Hippocampal formation (tissue), 2 donors: Measurements from ENCODE around the gene ZDHHC9.

Source experiments
- DNase-seq, 2 donors: peaks; one replicate each; lab custom pipeline; 2025; lab: John Stamatoyannopoulos, UW

The ZDHHC9 gene

DNA sequence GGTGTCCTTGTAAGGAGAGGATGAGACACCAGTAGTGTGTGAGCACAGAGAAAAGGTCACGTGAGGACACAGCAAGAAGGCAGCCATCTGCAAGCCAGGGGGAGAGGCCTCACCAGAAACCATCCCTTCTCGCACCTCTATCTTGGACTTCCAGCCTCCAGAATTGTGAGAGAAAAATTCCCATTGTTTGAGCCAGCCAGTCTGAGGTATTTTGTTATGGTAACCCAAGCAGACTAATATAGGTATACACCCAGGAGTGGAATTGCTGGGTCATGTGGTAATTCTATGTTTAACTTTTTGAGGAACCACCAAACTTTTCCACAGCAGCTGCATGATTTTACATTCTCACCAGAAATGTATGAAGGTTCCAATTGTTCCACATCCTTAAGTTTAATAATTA, 25.6 kb downstream of the ZDHHC9 start:
- DNase-seq: no peak

DNA sequence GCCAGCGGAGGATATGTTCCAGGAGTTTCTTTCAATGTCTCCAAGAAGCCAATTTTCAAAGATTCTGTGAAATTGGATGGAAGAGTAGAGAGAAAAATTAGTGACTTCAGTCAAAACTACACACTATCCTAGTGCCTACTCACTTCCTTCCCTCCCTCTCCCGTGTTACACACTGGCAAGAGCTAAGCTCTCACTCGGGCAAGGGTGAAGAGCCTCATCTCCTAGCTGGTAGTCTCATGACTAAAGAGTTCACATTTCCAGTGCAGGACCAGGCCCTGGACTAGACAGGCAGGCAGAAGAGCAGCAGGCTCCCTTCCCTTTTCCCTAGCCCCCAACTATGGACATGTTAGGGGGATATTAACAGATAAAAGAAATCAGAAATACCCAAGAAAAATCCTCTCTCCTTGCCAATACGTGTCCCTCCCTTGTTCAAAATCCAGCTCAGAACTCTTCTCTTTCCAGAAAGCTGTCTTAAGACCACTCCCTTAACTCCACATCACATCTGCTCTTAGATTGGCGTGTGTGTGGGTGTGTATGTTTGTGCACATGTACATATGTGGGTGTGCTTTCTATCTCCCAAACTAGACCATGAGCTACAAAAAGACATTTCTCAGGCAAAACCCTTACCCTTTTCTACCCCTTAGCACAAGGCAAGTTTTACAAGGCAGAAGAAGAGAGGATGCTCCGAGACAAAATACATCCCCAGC, 29.9 kb downstream of the ZDHHC9 start:
- DNase-seq: no peak

DNA sequence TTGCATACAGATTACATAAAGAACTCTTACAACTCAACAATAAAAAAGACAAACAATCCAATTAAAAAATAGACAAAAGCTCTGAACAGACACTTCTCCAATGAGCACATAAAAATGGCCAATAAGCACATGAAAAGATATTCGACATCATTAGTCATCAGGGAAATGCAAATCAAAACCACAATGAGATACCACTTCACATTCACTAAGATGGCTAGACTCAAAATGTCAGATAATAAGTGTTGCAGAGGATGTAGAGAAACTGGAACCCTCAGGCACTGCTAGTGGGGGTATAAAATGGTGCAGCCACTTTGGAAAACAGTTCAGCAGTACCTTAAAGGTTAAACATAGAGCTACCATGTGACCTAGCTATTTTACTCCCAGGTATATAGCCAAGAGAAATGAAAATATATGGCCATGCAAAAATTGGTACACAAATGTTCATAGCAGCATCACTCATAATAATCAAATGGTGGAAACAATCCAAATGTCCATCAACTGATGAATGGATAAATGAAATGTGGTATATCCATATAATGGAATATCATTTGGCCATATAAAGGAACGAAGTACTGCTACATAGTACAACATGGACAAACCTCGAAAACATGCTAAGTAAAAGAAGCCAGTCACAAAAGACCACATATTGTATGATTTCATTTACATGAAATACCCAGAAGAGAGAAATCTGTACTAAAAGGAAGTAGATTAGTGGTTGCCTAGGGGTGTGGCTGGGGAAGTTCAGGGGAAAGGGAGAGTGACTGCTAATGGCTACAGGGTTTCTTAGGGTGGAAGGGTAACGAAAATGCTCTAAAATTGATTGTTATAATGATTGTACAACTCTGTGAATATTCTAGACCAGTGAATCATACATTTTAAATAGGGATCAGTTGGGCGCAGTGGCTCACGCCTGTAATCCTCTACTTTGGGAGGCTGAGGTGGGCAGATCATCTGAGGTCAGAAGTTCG, 34.6 kb downstream of the ZDHHC9 start:
- no peak for DNase-seq

DNA sequence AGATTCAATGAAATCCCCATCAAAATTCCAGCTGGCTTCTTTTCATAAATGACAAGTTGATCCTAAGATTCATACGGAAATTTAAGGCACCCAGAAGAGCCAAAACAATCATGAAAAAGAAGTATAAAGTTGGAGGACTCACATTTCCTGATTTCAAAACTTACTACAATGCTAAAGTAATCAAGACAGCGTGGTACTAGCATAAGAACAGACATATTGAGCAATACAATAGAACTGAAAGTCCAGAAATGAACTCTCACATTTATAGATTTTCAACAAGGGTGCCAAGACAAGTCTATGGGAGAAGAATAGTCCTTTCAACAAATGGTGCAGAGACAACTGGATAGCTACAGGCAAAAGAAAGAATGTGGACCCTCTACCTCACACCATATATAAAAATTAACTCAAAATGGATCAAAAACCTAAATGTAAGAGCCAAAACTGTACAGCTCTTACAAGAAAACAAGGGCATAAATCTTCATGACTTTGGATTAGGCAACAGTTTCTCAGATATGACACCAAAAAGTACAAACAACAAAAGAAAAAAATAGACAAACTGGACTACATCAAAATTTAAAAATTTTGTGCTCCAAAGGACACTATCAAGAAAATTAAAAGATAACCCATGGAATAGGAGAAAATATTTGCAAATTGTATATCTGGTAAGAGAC, 35.4 kb downstream of the ZDHHC9 start:
- DNase-seq: no peak

DNA sequence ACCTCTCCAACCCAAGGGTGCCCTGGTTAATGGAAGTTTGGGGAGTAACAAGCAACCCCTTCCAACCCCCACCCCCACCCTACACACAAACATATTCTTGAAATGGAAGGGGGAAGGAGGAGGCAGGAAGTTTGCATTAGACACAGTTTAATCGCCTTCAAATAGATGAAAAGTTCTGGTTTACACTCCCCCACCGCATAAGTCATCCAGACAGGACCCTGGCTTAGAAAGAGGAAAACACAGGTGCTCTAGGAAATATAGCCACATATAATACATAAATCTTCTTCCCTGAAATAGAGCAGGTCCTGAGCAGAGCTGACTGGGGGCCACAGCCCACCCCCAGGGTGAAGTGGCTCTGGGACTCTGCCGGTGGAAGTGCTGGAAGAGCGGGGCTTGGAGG, 38.9 kb downstream of the ZDHHC9 start:
- DNase-seq: no peak

DNA sequence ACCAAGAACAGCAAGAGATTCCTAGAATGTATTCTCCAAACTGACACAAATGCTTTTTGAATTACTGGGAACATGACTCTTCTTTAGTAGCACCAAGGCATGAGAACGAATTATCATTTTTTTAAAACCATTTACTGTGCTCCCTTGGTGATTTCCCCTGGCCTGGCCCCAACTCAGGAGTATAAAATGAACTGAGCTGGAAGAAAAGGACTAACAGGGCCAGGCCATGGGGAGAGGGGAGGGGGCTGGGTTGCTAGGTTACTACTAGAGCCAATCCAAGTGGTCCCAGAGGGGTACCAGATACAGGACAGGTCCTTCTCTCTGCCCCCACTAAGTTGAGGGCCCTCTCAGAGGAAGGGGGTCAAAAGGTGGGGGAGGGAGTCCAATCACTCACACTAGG, 40.8 kb downstream of the ZDHHC9 start:
- no peak for DNase-seq

DNA sequence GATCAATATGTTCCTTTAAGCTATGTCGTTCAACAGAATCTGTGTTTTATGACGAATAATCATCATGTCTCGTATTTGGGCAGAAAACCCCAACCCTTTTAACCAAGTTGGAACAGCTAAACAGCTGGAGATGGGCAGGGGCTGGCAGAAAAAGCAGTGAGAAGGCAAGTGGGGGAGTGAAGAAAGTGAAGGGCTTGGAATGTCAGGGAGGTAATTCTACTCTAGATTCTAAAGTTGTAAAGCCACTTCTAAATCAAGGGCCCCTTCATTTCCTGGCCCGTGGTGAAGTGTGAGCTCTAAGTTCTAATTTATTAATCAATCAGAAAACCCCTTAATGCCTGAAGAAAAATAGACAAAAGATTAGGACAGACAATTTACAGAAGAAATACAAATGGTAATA, 43.5 kb downstream of the ZDHHC9 start:
- DNase-seq: no peak

DNA sequence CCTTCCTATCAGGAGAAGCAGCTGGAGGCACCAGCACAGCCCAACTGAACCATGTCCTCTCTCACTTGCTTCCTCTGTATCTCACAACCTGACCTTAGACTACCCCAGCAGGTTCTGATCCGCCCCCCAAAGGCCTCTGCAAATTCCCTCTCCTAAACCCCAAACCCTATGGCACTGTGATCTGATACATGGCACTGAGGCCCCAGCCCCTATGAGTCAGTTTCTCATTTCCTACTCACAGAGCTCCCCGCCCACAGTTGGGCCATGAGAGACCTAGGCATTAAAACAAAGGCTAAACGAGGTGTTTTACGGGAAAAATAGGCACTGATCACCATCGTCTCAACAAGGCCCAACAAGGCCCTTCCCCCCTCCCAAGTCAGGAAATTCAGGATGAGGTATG, 44.8 kb downstream of the ZDHHC9 start:
- DNase-seq: no peak

DNA sequence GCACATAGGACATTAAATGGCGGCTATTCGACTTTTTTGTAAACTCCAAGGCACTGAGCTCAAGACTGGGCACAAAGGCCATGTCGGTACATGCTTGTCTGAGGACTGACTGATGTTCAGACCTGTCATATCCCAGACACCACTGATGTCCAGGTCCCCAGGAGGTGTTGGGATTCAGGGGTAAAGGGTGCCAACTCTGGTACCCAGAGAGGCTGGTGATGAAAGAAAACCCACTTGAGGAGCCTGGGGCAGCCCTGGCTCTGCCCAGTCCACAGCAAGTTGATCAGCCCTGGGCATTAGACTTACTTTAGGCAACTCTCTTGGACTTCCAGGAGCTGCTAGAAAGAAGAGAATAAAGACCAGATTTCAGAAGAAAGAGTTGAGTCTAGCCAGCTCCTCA, 45.2 kb downstream of the ZDHHC9 start:
- DNase-seq: no peak

DNA sequence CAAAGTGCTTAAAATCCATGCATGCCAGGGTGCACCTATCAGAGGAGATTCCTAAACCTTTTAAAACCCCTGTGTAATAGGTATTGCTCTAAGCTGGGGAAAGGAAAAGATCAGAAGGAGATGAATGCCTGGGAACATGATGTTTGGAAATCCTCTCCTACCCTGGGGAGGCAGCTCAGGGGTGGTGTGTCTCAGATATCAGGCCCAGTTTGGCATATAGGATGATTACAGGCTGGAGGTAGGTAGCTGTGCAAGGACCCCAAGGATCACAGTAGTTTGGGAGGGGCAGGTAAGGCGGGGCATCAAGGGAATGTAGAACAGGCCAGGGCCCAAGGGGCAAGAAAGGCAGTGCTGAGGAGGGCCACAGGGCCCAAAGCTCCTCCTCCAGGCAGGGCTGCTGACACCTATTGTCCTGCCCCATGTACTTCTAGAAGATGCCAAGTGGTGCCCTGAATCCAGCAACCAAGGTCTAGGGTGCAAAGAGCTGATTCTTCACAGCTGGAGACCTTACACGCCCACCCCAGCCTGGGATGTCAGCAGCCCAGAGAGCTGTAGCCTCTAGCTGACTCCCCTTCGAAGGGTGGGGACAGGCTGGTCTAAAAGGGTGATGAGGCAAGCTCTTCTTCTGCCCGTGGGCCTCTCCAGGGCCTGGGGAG, 46.3 kb downstream of the ZDHHC9 start:
- no peak for DNase-seq

DNA sequence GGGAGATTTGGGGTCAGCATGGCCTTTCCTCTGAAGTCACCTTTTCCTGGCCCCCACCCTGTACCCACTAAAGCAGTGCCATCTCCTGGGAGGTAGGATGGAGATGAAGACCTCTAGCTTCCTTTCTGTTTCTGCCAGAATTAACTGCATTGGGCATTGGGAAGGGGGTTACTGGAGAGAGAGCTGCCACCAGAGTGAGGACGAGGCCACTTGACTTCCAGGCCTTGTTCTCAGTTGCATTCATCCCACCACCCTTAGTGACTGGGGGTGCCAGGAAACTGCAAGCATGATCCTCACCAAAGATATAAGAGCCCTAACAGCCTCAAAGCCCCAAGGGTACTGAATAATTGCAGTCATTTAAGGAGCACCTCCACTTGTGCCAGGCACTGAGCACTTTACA, 48.1 kb downstream of the ZDHHC9 start:
- DNase-seq: no peak

DNA sequence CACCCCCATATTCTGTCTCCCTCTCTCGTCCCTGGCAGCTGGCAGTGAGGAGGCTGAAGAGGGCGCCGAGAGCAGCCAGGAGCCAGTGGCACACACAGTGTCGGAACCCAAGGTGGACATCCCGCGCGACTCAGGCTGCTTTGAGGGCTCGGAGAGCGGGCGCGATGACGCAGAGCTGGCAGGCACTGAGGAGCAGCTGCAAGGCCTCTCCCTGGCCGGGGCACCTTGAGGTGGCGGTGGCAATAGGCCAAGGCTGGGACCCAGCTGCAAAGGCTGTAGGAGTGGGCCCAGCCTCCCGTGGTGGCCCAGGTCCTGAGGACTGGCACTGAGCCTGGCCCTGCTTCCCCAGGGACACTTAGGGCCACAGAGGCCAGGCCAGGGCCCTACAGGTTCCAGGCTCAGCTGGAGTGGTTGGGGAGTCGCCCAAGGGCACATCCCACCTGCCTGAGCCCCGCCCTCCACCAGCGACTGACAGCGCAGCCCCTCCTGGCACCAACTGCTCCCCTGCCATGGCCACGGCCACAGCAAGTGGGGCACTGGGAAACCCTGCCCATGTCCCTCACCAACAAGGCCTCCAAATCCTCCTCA, 50.0 kb downstream of the ZDHHC9 start:
- DNase-seq: no peak

DNA sequence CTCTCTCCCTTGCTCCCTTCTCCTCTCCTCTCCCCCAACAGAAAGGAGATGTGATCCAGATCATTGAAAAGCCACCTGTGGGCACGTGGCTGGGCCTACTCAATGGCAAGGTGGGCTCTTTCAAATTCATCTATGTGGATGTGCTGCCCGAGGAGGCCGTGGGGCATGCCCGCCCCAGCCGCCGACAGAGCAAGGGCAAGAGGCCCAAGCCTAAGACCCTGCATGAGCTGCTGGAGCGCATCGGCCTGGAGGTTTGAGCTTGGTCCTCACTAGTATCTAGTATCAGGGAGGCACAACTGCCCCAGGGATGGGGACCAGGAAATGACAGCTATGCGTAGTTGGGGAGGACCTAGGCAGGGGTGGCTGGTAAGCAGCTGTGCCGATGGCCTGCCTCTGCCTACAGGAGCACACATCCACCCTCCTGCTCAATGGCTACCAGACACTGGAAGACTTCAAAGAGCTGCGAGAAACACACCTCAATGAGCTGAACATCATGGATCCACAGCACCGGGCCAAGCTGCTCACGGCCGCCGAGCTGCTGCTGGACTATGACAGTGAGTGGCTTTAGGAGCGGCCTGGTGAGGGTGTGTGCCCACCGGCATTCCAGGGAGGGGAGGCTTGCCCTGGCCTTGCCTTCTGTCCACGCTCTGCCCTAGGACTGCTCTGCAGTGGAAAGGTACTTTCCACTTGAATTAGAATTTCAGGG, 50.9 kb downstream of the ZDHHC9 start:
- DNase-seq: no peak

DNA sequence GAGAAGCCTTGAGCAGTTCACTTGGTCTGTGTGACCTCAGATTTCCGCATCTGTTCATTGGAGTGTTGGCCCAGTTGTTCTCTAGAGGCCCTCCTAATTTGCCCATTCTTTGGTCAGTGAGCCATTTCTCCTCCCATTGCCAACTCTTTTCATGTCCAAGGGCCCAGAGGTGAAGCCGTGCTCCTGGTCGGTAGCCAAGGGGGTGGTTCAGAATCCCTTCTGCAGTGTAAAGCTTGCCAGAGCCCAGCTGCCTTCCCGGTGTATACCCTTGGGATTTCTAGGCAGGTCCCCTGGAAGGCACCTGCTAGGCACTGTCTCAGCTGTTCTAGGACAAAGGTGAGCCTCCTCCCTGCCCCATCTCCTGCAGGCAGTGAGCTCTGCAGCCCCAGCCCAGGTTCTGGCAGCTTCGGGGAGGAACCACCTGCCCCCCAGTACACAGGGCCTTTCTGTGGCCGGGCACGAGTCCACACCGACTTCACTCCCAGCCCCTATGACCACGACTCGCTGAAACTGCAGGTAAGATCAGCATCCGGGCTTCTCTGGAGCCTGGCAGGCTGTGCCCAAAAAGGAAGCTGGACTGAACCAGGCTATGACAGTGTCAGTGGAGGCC, 51.6 kb downstream of the ZDHHC9 start:
- no peak for DNase-seq

DNA sequence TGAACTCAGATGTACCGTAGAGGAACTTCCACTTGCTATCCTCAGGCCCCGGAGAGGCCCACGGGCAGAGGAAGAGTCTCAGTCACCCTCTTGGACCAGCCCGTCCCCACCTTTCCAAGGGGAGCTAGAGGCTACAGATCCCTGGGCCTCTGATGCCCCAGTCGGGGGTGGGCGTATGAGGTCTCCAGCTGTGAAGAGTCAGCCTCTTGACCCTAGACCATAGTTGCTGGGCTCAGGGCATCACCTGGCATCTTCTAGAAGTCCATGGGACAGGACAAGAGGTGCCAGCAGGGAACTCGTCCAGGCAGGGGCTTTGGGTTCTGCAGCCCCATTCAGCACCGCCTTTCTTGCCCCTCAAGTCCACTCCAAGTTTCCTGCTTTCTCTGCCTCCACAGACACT, 52.4 kb downstream of the ZDHHC9 start:
- DNase-seq: no peak

DNA sequence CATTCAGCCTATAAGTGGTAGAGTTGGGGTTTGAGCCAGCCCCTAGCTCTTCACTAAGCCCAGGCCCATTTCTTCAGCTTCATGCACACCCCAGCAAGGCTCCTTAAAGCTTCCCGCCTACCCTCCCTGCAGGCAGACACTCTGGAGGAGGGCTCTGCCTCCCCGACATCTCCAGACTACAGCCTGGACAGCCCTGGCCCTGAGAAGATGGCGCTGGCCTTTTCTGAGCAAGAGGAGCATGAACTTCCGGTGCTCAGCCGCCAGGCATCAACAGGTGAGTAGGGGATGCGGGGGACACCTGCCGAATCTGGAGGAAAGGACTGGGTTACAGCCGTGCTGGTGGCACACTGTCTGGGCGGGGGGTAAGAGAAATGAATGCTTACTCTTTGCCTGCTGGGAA, 52.9 kb downstream of the ZDHHC9 start:
- DNase-seq: no peak

DNA sequence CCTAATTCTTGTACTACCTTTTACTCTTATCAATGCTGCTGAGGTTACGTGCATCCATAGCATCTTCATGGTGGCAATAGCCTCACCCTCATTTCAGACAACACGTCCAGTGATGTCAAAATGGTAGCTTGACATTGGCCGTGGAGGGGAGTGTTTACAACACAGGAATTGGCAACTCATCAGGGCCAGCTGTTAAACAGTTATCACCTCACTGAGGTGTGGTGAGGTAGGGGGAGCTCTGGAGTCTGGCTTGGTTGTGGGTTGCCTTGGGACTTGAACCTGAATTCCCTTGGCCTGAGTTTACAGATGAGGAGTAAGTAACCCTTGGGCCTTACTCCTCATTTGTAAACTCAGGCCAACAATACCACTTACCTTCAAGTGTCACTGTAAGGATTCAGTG, 53.5 kb downstream of the ZDHHC9 start:
- no peak for DNase-seq

DNA sequence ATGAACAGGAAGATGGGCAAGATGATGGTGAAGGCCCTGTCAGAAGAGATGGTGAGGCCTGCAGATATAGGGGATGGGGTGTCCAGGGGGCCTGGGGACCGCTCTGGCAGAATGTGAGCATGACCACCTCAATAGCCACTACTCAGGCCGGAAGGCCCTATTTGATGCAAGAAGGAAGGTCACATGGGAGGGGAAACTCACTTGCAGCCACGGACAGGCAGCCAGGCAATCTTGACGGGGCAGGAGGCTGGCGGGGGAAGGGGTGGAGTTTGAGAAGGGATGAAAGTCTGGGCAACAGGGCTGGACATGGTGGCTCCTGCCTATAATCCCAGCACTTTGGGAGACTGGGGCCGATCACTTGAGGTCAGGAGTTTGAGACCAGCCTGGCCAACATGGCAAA, 55.2 kb downstream of the ZDHHC9 start:
- DNase-seq: no peak

DNA sequence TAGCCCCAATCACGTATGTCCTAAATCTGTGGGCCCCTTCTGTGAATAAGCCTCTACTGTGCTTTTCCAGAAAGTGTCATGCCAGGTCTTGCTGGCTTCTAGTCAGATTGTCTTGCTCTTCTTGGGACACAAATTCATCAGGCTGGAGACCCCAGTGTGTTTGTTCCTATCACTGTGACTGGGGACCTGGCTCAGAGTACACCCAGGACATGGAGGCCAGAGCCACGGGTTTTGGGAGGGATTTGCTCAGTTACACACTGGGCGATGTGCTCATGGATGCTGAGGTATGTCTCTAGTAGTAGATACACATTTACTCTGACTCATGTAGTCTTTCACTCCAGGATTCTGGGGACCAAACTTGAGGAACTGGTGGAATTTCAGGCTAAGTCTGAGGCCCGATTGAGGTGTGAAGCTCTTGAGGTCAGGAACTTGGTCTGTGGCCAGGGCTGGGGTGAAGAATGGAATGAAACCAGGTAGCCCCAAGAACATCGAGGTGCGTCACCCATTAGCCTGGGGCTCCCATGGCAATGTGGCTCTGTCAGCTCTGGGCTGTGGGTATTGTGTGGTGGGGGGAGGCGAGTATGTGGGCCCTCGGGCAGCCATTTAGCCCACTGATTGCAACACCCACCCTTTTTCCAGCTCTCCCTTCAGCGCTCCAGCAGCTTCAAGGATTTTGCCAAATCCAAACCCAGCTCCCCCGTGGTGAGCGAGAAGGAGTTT, 56.2 kb downstream of the ZDHHC9 start:
- DNase-seq: no peak

DNA sequence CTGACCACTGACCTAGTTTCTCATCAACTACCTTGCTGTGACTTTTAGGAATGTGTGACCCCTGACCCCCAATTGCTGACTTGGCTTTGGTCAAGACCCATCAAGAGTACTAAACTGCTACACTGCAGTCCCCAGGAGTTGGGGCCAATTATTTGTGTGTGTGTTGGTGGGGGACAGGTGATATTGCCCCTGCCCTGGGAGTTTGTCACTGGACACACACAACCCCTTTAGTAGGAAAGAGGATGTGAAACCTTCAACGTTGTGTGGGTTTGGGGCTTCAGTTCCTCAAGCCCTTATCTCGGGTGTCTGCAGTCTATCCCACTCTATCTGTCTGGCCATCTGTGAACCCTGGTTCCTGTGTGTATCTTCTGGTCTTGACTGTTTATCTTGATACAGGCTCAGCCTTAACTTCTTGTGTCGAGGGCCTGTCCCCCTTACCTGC, 57.5 kb downstream of the ZDHHC9 start:
- no peak for DNase-seq
